Mammary epithelial cell (primary cell): ENCODE results near the gene FASN.

ENCODE experiments used
- CTCF ChIP-seq, 2 donors: IDR thresholded peaks in 1 of 2; conservative IDR thresholded peaks in 1 of 2; 2 replicates each; pipeline ENCODE4 v1.5.1; 2011 to 2012; ENCODE audit warnings: inconsistent platforms in 2 of 2, low read length in 2 of 2, mild to moderate bottlenecking in 2 of 2, control low read depth in 1 of 2, low read depth in 1 of 2; ENCODE audit not compliant: insufficient read depth in 1 of 2; ENCODE audit errors: extremely low read depth in 1 of 2
- EZH2 ChIP-seq: IDR thresholded peaks from 2 replicates; pipeline ENCODE4 v1.6.1; 2012; ENCODE audit warnings: low read length, inconsistent platforms, borderline replicate concordance

GRCh38 chr17:82080048-82080788 is 17.8 kb downstream of the FASN start:
- no peak for TF ChIP-seq CTCF (conservative IDR thresholded peaks at IDR 0.05 in 1 of 2, IDR thresholded peaks at IDR 0.05 in 1 of 2; ENCODE audit: extremely low read depth in 1 of 2, insufficient read depth in 1 of 2, low read depth in 1 of 2, low read length in 2 of 2)
- TF ChIP-seq EZH2, result no peak
